SK-N-MC (cell line): ENCODE data around the gene INMT.

Experiments
- EZH2 ChIP-seq: fragments of 200-600 bp; sonication (generic); IDR thresholded peaks from one replicate; pipeline ENCODE4 v1.6.1; 2017; ENCODE audit warnings: antibody characterized with exemption
- FOXP2 ChIP-seq: optimal IDR thresholded peaks from 2 replicates; pipeline ENCODE3; 2011; ENCODE audit warnings: mild to moderate bottlenecking, moderate library complexity; ENCODE audit not compliant: insufficient read depth; ENCODE audit errors: extremely low read length, control extremely low read depth
- POLR2AphosphoS5 ChIP-seq: IDR thresholded peaks from 2 replicates; pipeline ENCODE4 v1.6.1; 2012; ENCODE audit warnings: mild to moderate bottlenecking, low read depth, low read length, borderline replicate concordance

GRCh38 chr7:30785786-30786185, 33.9 kb downstream of the INMT start:
- TF ChIP-seq POLR2AphosphoS5 (no peak), EZH2 (no peak), FOXP2 (no peak)
